ACC112 (cell line): ENCODE data around the gene SRSF1.

Experiments
- H2AFZ ChIP-seq: fragments of 200-600 bp; sonication (generic); one replicate; pipeline ENCODE4 v1.6.0; 2017; ENCODE audit warnings: antibody characterized with exemption, low read length; ENCODE audit not compliant: unreplicated experiment
- H3K27ac ChIP-seq: fragments of 200-600 bp; sonication (generic); 2 replicates; pipeline ENCODE4 v1.5.1; 2014; ENCODE audit warnings: low read depth, mild to moderate bottlenecking, antibody characterized with exemption, low read length, moderate library complexity
- H3K27me3 ChIP-seq: fragments of 200-600 bp; sonication (generic); 2 replicates; pipeline ENCODE4 v1.6.1; 2014; ENCODE audit warnings: mild to moderate bottlenecking, antibody characterized with exemption, low read length, moderate library complexity, mixed read lengths; ENCODE audit not compliant: insufficient read depth
- H3K36me3 ChIP-seq: fragments of 200-600 bp; sonication (generic); 2 replicates; pipeline ENCODE4 v1.6.1; 2016; ENCODE audit warnings: mild to moderate bottlenecking, antibody characterized with exemption, low read length, moderate library complexity, mixed read lengths; ENCODE audit not compliant: insufficient read depth
- H3K4me1 ChIP-seq: fragments of 200-600 bp; sonication (generic); one replicate; pipeline ENCODE4 v1.6.1; 2016; ENCODE audit warnings: low read length, mixed read lengths; ENCODE audit not compliant: insufficient read depth, unreplicated experiment, control insufficient read depth
- H3K4me3 ChIP-seq: fragments of 200-600 bp; sonication (generic); 2 replicates; pipeline ENCODE4 v1.5.1; 2014; ENCODE audit warnings: mild to moderate bottlenecking, low read depth, low read length
- H3K79me2 ChIP-seq: fragments of 200-600 bp; sonication (generic); one replicate; pipeline ENCODE4 v1.6.0; 2016; ENCODE audit warnings: low read length; ENCODE audit not compliant: control insufficient read depth, unreplicated experiment, insufficient read depth

SRSF1 gene

DNA sequence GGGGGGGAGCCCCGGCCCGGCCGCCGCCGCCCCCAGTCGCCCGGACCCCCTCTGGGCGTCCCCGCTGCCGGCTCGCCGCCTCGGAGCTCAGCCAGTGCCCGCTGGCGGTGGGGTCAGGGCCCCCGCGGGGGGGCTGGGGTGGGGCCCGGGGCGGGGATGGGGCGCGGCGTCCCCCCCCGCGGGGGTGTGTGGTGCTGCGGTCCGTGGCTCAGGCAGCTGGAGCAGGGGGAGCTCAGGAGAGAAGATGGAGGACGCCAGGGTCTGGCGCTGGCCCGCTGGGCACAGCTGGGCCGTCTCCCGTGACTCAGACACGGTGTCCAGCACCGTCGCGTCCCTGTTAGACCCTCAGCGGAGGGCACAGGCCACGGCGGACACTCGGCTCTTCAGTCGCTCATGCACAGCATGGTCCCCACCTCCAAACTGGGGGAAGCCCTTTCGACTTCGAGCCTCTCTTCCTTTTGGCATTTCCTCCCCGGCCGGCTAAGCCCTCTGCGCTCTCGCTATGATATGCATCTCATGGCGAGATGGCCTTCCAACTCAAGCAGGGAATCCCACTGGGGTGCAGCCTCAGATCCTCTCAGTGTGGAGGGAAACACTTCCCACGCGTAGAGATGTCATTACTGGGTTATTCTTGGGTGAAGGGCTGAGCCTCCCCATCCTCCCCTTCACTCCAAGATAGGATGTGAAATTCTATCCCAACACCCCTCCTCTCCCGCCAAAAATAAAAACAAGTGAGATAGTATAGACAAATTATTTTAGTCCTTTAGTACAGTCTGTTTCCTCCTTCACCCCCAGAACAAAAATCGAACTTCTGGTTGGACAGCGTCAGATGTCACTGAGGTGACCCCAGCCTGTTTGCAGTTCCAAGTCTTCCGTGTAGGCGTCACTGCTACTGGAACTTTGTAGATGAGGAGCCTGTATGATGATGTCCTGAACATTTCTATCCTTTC is 18.5 kb downstream of the SRSF1 start:
- Histone ChIP-seq H2AFZ (peak overlapping the region; percentile 51), H3K4me1 (peaks cover 35% of the 10 kb centered on the region), H3K4me3 (peak overlapping the region; percentile 86), H3K79me2 (peaks cover 41% of the 10 kb centered on the region), H3K27ac (peak overlapping the region; percentile 90), H3K36me3 (no peaks in the 10 kb centered on the region), H3K27me3 (no peaks in the 10 kb centered on the region)

GRCh38 chr17:57987581-57988300 is 19.3 kb downstream of the SRSF1 start, which contains the start of gene VEZF1:
VEZF1 (minus strand) TSS chr17:57988254; CDS start chr17:57988111, 143 bp downstream.
- H3K36me3 ChIP-seq = no peaks in the 10 kb centered on the region

GRCh38 chr17:57986841-57987580 is 20.0 kb downstream of the SRSF1 start:
- Histone ChIP-seq H3K27me3 (no peaks in the 10 kb centered on the region), H3K4me1 (peaks cover 42% of the 10 kb centered on the region), H3K27ac (peak overlapping the region; percentile 90), H3K4me3 (peak overlapping the region; percentile 86), H2AFZ (peak overlapping the region; percentile 64), H3K36me3 (no peaks in the 10 kb centered on the region), H3K79me2 (peaks cover 57% of the 10 kb centered on the region)

More at GRCh38 chr17:57987581-57988300, 19.3 kb downstream of the SRSF1 start, which contains the start of gene VEZF1:
- peak within 1 kb of the TSS; percentile 64 for H2AFZ ChIP-seq
- H3K27me3 ChIP-seq = no peaks in the 10 kb centered on the region
- peak within 1 kb of the TSS; percentile 86 for H3K4me3 ChIP-seq
- H3K4me1 ChIP-seq = peaks cover 42% of the 10 kb centered on the region
- H3K27ac ChIP-seq = peak within 1 kb of the TSS; percentile 90
- peaks cover 49% of the 10 kb centered on the region for H3K79me2 ChIP-seq

DNA sequence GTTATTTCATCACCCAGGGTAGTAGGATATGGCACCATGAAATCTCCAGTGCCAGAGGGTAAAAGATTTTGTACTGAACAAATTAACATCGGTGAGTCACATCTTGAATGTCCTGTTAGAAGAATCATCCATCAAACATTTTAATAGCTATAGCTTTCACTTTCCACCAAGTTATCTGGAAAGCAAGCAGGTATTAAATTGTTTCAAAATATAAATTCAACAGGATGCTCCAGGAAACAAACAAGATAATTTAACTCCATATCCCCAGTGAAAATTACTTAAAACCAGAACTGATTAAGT is 21.4 kb downstream of the SRSF1 start:
- Histone ChIP-seq H2AFZ (no peak overlapping the region), H3K79me2 (peaks cover 71% of the 10 kb centered on the region), H3K27me3 (no peaks in the 10 kb centered on the region), H3K27ac (peak overlapping the region; percentile 90), H3K4me1 (peaks cover 42% of the 10 kb centered on the region), H3K36me3 (no peaks in the 10 kb centered on the region), H3K4me3 (peak overlapping the region; percentile 86)

- Histone ChIP-seq H3K79me2 (peaks cover 75% of the 10 kb centered on the region), H3K36me3 (peaks cover 3% of the 10 kb centered on the region; the same call in 1 of the 2 replicates), H3K27me3 (no peaks in the 10 kb centered on the region), H3K27ac (peak overlapping the region; percentile 90), H2AFZ (no peak overlapping the region), H3K4me1 (peaks cover 41% of the 10 kb centered on the region), H3K4me3 (peak overlapping the region; percentile 86)
These were observed 21.9 kb downstream of the SRSF1 start for GRCh38 chr17:57984936-57985674.

- H2AFZ ChIP-seq = no peak overlapping the region
- peaks cover 33% of the 10 kb centered on the region for H3K4me1 ChIP-seq
- peak overlapping the region; percentile 28; the same call in 1 of the 2 replicates for H3K27ac ChIP-seq
- peak overlapping the region; percentile 86 for H3K4me3 ChIP-seq
- no peaks in the 10 kb centered on the region for H3K27me3 ChIP-seq
- peaks cover 3% of the 10 kb centered on the region; the same call in 1 of the 2 replicates for H3K36me3 ChIP-seq
- H3K79me2 ChIP-seq = peaks cover 75% of the 10 kb centered on the region
These were observed 22.7 kb downstream of the SRSF1 start for GRCh38 chr17:57984261-57984890.

GRCh38 chr17:57983446-57983845 is 23.6 kb downstream of the SRSF1 start:
- H3K36me3 ChIP-seq = peaks cover 12% of the 10 kb centered on the region
- peaks cover 75% of the 10 kb centered on the region for H3K79me2 ChIP-seq
- no peak overlapping the region for H3K4me3 ChIP-seq
- no peak overlapping the region for H3K27ac ChIP-seq
- H3K27me3 ChIP-seq = no peaks in the 10 kb centered on the region
- peaks cover 27% of the 10 kb centered on the region for H3K4me1 ChIP-seq
- H2AFZ ChIP-seq = no peak overlapping the region

- Histone ChIP-seq H2AFZ (no peak overlapping the region), H3K27ac (no peak overlapping the region), H3K79me2 (peaks cover 77% of the 10 kb centered on the region), H3K4me1 (peaks cover 28% of the 10 kb centered on the region), H3K36me3 (peaks cover 17% of the 10 kb centered on the region), H3K27me3 (no peaks in the 10 kb centered on the region), H3K4me3 (no peak overlapping the region)
These were observed 24.4 kb downstream of the SRSF1 start for GRCh38 chr17:57982452-57983170.

DNA sequence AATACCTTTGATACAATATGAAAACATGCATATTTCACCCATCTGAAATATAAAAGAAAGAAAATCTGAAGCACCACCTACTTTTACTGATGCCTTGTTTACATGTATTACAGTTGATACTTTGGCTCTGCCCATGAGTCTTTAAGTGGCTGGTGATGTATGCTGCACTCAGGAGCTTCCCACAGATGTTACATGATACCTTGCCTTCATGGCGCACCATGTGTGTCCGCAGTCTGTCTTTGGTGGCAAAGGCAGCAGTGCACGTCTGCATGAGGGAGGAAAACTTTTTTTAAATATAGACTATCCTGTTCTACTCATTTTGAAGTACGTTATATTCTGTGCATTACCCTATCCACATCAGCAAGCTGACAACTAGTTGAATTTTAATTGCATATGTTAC is 26.5 kb downstream of the SRSF1 start:
- H3K27ac ChIP-seq = no peak overlapping the region
- H3K79me2 ChIP-seq = peaks cover 56% of the 10 kb centered on the region
- no peak overlapping the region for H2AFZ ChIP-seq
- peaks cover 28% of the 10 kb centered on the region for H3K4me1 ChIP-seq
- peaks cover 22% of the 10 kb centered on the region for H3K36me3 ChIP-seq
- H3K4me3 ChIP-seq = no peak overlapping the region
- no peaks in the 10 kb centered on the region for H3K27me3 ChIP-seq
